IMR-90 (cell line): ENCODE results near the gene RFX1. TPM values are rescaled to one million over a fixed set of nuclear protein-coding genes. Genes with fewer than 3 reads are reported as not detected.

Experiments used
- ATAC-seq: fragments of 200-7000 bp; cut with Tn5 transposase; 2 replicates; pipeline ENCODE4 v1.9.1; 2020; ENCODE audit warnings: low read depth, mild to moderate bottlenecking, moderate library complexity
- BruUV-seq: library from RNA; stranded (reverse); fragments of 400-500 nt; replicated peaks from 2 replicates; lab custom pipeline; 2021; lab: Mats Ljungman, UMichigan
- CTCF ChIA-PET: fragments of 300-600 bp; formaldehyde crosslinking; extraction: SDS; loops from one replicate; lab custom pipeline; 2021; ENCODE audit warnings: antibody characterized with exemption; lab: Yijun Ruan, JAX
- POLR2A ChIA-PET: fragments of 300-600 bp; sonication (Branson Sonifier 250); formaldehyde crosslinking; loops from one replicate; lab custom pipeline; 2022; ENCODE audit warnings: antibody characterized with exemption; ENCODE audit not compliant: unreplicated experiment; lab: Charles Lee
- DNase-seq: peaks from one replicate; pipeline ENCODE4 v3.0.0; 2013
- H2AFZ ChIP-seq: replicated peaks from 2 replicates; pipeline ENCODE3; 2013; ENCODE audit warnings: low read length, mild to moderate bottlenecking; ENCODE audit not compliant: poor library complexity
- H2AK5ac ChIP-seq: 2 replicates; pipeline ENCODE4 v1.6.1; 2013; ENCODE audit warnings: low read depth, low read length, inconsistent platforms
- H2AK9ac ChIP-seq: replicated peaks from 2 replicates; pipeline ENCODE3; 2013; ENCODE audit warnings: mild to moderate bottlenecking, low read depth, low read length, moderate library complexity; ENCODE audit not compliant: poor library complexity
- H2BK120ac ChIP-seq: 2 replicates; pipeline ENCODE4 v1.6.1; 2013; ENCODE audit warnings: low read depth, low read length, inconsistent platforms
- H2BK15ac ChIP-seq: 3 replicates; pipeline ENCODE4 v1.6.1; 2013; ENCODE audit warnings: low read depth, low read length, inconsistent platforms
- H2BK20ac ChIP-seq: 2 replicates; pipeline ENCODE4 v1.6.1; 2013; ENCODE audit warnings: low read depth, mild to moderate bottlenecking, inconsistent platforms, low read length, moderate library complexity
- H2BK5ac ChIP-seq: 2 replicates; pipeline ENCODE4 v1.6.1; 2013; ENCODE audit warnings: mild to moderate bottlenecking, low read depth, low read length, inconsistent platforms; ENCODE audit not compliant: poor library complexity, severe bottlenecking
- H3K14ac ChIP-seq: replicated peaks from 2 replicates; pipeline ENCODE4 v1.6.1; 2013; ENCODE audit warnings: low read depth, low read length, inconsistent platforms
- H3K18ac ChIP-seq: 2 replicates; pipeline ENCODE4 v1.6.1; 2013; ENCODE audit warnings: low read depth, low read length, control low read depth
- H3K23ac ChIP-seq: 2 replicates; pipeline ENCODE4 v1.6.1; 2013; ENCODE audit warnings: low read depth, low read length, inconsistent platforms
- H3K27ac ChIP-seq: 2 replicates; pipeline ENCODE4 v1.5.1; 2013; ENCODE audit warnings: mild to moderate bottlenecking, control low read depth, low read length; ENCODE audit not compliant: insufficient read depth
- H3K27me3 ChIP-seq: 2 replicates; pipeline ENCODE4 v1.6.1; 2013; ENCODE audit warnings: low read length; ENCODE audit not compliant: control insufficient read depth, insufficient read depth
- H3K36me3 ChIP-seq: 2 replicates; pipeline ENCODE4 v1.6.1; 2013; ENCODE audit warnings: low read length, mixed read lengths; ENCODE audit not compliant: control insufficient read depth, insufficient read depth
- H3K4ac ChIP-seq: 2 replicates; pipeline ENCODE4 v1.6.1; 2013; ENCODE audit warnings: low read depth, low read length, inconsistent platforms
- H3K4me1 ChIP-seq: 2 replicates; pipeline ENCODE4 v1.6.1; 2013; ENCODE audit warnings: low read length, mixed read lengths; ENCODE audit not compliant: control insufficient read depth, insufficient read depth
- H3K4me2 ChIP-seq: 2 replicates; pipeline ENCODE4 v1.6.1; 2013; ENCODE audit warnings: low read depth, mild to moderate bottlenecking, control low read depth, low read length, moderate library complexity
- H3K4me3 ChIP-seq: 2 replicates; pipeline ENCODE4 v1.5.1; 2013; ENCODE audit warnings: low read depth, mild to moderate bottlenecking, control low read depth, low read length, moderate library complexity; ENCODE audit not compliant: insufficient read depth
- H3K56ac ChIP-seq: 2 replicates; pipeline ENCODE4 v1.6.1; 2013; ENCODE audit warnings: low read length, inconsistent platforms; ENCODE audit not compliant: insufficient read depth; ENCODE audit errors: extremely low read depth
- H3K79me1 ChIP-seq, 2 experiments: 2 replicates each; pipeline ENCODE4 v1.6.1; 2013; ENCODE audit warnings: low read length in 2 of 2, inconsistent platforms in 1 of 2, low read depth in 1 of 2
- H3K9ac ChIP-seq: 2 replicates; pipeline ENCODE4 v1.6.1; 2013; ENCODE audit warnings: low read depth, low read length, control low read depth
- H3K9me1 ChIP-seq: 2 replicates; pipeline ENCODE4 v1.6.1; 2013; ENCODE audit warnings: low read length, inconsistent platforms; ENCODE audit not compliant: insufficient read depth
- H3K9me3 ChIP-seq: 2 replicates; pipeline ENCODE4 v1.6.1; 2013; ENCODE audit warnings: low read length; ENCODE audit not compliant: control insufficient read depth, insufficient read depth
- H4K20me1 ChIP-seq: 2 replicates; pipeline ENCODE4 v1.6.1; 2013; ENCODE audit warnings: low read length, inconsistent platforms; ENCODE audit not compliant: insufficient read depth
- H4K5ac ChIP-seq: 2 replicates; pipeline ENCODE4 v1.6.1; 2013; ENCODE audit warnings: mild to moderate bottlenecking, low read depth, low read length, control low read depth
- H4K8ac ChIP-seq, 2 experiments: 2 replicates each; pipeline ENCODE4 v1.6.1; 2013; ENCODE audit warnings: low read depth in 2 of 2, low read length in 2 of 2, control low read depth in 1 of 2, inconsistent platforms in 1 of 2
- H4K91ac ChIP-seq: 2 replicates; pipeline ENCODE4 v1.6.1; 2013; ENCODE audit warnings: low read depth, low read length, inconsistent platforms; ENCODE audit not compliant: insufficient read depth
- BHLHE40 ChIP-seq: fragments of 150-350 bp; IDR thresholded peaks from 2 replicates; pipeline ENCODE4 v1.6.1; 2016; ENCODE audit warnings: mild to moderate bottlenecking, low read depth, low read length
- CEBPB ChIP-seq: IDR thresholded peaks from 2 replicates; pipeline ENCODE4 v1.6.1; 2012; ENCODE audit warnings: low read depth, low read length, improper control_type of control experiment
- CHD1 ChIP-seq: IDR thresholded peaks from 2 replicates; pipeline ENCODE4 v1.6.1; 2012; ENCODE audit warnings: low read depth, low read length, improper control_type of control experiment
- FOS ChIP-seq: fragments of 150-350 bp; IDR thresholded peaks from 2 replicates; pipeline ENCODE4 v1.6.1; 2016; ENCODE audit warnings: low read depth, low read length
- MAFK ChIP-seq: IDR thresholded peaks from 2 replicates; pipeline ENCODE4 v1.6.1; 2012; ENCODE audit warnings: low read depth, low read length, improper control_type of control experiment
- MAZ ChIP-seq: IDR thresholded peaks from 2 replicates; pipeline ENCODE4 v1.6.1; 2012; ENCODE audit warnings: low read depth, mild to moderate bottlenecking, low read length, improper control_type of control experiment, moderate library complexity, borderline replicate concordance
- MXI1 ChIP-seq: IDR thresholded peaks from 2 replicates; pipeline ENCODE4 v1.6.1; 2012; ENCODE audit warnings: low read depth, mild to moderate bottlenecking, low read length, moderate library complexity, borderline replicate concordance
- NFE2L2 ChIP-seq: fragments of 150-350 bp; IDR thresholded peaks from 2 replicates; pipeline ENCODE4 v1.6.1; 2016; ENCODE audit warnings: low read depth, mild to moderate bottlenecking, low read length
- POLR2A ChIP-seq: IDR thresholded peaks from 2 replicates; pipeline ENCODE4 v1.6.1; 2012; ENCODE audit warnings: mild to moderate bottlenecking, low read depth, low read length
- RAD21 ChIP-seq: IDR thresholded peaks from 2 replicates; pipeline ENCODE4 v1.6.1; 2012; ENCODE audit warnings: low read length, improper control_type of control experiment
- RCOR1 ChIP-seq: IDR thresholded peaks from 2 replicates; pipeline ENCODE4 v1.6.1; 2012; ENCODE audit warnings: mild to moderate bottlenecking, low read length, improper control_type of control experiment; ENCODE audit not compliant: insufficient replicate concordance
- RFX5 ChIP-seq: IDR thresholded peaks from 2 replicates; pipeline ENCODE4 v1.8.0; 2012; ENCODE audit warnings: low read depth, mild to moderate bottlenecking, low read length, moderate library complexity
- SMC3 ChIP-seq: fragments of 150-350 bp; IDR thresholded peaks from 2 replicates; pipeline ENCODE4 v1.6.1; 2016; ENCODE audit warnings: low read depth, mild to moderate bottlenecking, antibody characterized with exemption, low read length, moderate library complexity
- WGBS, 2 experiments: methylation state at CpG; one replicate each; pipeline versions ENCODE4 v1.1.5 to v1.1.7; 2013; ENCODE audit warnings: missing lambda C conversion rate in 2 of 2; ENCODE audit not compliant: insufficient read length in 1 of 2; ENCODE audit errors: extremely low coverage in 2 of 2; 5-methylcytosine and 5-hydroxymethylcytosine counted together
- dilution Hi-C: fragments of 300-500 bp; cut with HindIII; formaldehyde crosslinking; loops from one replicate; pipeline ENCODE4 v1.14.3; 2018; ENCODE audit warnings: low sequenced_read_pairs; ENCODE audit not compliant: unreplicated experiment
- in situ Hi-C: fragments of 300-500 bp; cut with MboI; formaldehyde crosslinking; loops from 3 replicates; pipeline ENCODE4 v1.14.3; 2019; ENCODE audit warnings: low sequenced_read_pairs, inconsistent platforms, mixed read lengths
- intact Hi-C: fragments of 100-400 bp; cut with micrococcal nuclease; formaldehyde crosslinking; loops from 2 replicates; pipeline ENCODE4 v1.10.0; 2022
- polyA plus RNA-seq, 3 experiments: library from polyadenylated mRNA; depleted of rRNA; stranded (reverse); fragments of >200 nt; gene quantifications; 2 replicates each; pipeline ENCODE4 v1.2.3, GENCODE V29; 2012; ENCODE audit warnings: low replicate concordance in 1 of 3
- total RNA-seq: library from RNA; depleted of rRNA; stranded (reverse); fragments of >200 nt; gene quantifications from 2 replicates; pipeline ENCODE4 v1.2.3, GENCODE V29; 2012
- TF ChIP-seq, protein P1 (sequence below): conservative IDR thresholded peaks from 2 replicates; pipeline ENCODE4 v1.5.1; 2012; ENCODE audit warnings: mild to moderate bottlenecking, low read depth, low read length, improper control_type of control experiment
- TF ChIP-seq, protein P2 (sequence below): fragments of 150-350 bp; IDR thresholded peaks from 2 replicates; pipeline ENCODE4 v1.6.1; 2017; ENCODE audit warnings: mild to moderate bottlenecking, antibody characterized with exemption, low read length, low read depth
- TF ChIP-seq, protein P3 (sequence below): fragments of 150-350 bp; IDR thresholded peaks from 2 replicates; pipeline ENCODE4 v1.6.1; 2016; ENCODE audit warnings: low read depth, mild to moderate bottlenecking, low read length, moderate library complexity, borderline replicate concordance

The RFX1 gene
- total and polyA plus RNA-seq, 2 of the 4 experiments (the other 2 are of a cell fraction) = 0.36 to 3.1 TPM

DNA sequence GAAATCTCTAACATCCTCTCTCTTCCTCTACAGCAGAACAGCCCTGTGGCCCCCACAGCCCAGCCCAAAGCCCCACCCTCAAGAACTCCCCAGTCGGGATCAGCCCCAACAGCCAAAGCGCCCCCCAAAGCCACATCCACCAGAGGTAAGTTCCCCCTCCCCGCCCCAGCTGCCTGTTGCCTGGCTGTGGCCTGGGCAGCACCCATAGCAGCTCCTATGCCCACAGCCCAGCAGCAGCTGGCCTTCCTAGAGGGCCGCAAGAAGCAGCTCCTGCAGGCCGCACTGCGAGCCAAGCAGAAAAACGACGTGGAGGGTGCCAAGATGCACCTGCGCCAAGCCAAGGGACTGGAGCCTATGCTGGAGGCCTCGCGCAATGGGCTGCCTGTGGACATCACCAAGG lies 85.6 kb downstream of the RFX1 start:
- dilution Hi-C loops = no loop called here
- H4K20me1 ChIP-seq = no peaks in the 10 kb centered on the region
- ATAC-seq = no peak
- no peak overlapping the region for H4K5ac ChIP-seq
- in situ Hi-C loops = no loop called here
- no peak overlapping the region for H3K9ac ChIP-seq
- H2AK5ac ChIP-seq = no peak overlapping the region
- no peak overlapping the region for H3K27ac ChIP-seq
- WGBS, 2 experiments = 93% methylated on average over 7 of the region's 11 CpGs; no CpG with 5 or more reads in 1 of the 2 experiments
- no peak overlapping the region for H3K23ac ChIP-seq
- no peaks in the 10 kb centered on the region for H3K27me3 ChIP-seq
- no peak overlapping the region for H3K4me3 ChIP-seq
- no peak overlapping the region for H3K14ac ChIP-seq
- H4K8ac ChIP-seq = no peak overlapping the region
- H3K4me1 ChIP-seq = peaks cover 2% of the 10 kb centered on the region; the same call in 1 of the 2 replicates
- no peak overlapping the region for H3K18ac ChIP-seq
- intact Hi-C loops = no loop called here
- H3K36me3 ChIP-seq = peaks cover 48% of the 10 kb centered on the region
- TF ChIP-seq, protein P1, sequence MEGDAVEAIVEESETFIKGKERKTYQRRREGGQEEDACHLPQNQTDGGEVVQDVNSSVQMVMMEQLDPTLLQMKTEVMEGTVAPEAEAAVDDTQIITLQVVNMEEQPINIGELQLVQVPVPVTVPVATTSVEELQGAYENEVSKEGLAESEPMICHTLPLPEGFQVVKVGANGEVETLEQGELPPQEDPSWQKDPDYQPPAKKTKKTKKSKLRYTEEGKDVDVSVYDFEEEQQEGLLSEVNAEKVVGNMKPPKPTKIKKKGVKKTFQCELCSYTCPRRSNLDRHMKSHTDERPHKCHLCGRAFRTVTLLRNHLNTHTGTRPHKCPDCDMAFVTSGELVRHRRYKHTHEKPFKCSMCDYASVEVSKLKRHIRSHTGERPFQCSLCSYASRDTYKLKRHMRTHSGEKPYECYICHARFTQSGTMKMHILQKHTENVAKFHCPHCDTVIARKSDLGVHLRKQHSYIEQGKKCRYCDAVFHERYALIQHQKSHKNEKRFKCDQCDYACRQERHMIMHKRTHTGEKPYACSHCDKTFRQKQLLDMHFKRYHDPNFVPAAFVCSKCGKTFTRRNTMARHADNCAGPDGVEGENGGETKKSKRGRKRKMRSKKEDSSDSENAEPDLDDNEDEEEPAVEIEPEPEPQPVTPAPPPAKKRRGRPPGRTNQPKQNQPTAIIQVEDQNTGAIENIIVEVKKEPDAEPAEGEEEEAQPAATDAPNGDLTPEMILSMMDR = no peak
- TF ChIP-seq, protein P2, sequence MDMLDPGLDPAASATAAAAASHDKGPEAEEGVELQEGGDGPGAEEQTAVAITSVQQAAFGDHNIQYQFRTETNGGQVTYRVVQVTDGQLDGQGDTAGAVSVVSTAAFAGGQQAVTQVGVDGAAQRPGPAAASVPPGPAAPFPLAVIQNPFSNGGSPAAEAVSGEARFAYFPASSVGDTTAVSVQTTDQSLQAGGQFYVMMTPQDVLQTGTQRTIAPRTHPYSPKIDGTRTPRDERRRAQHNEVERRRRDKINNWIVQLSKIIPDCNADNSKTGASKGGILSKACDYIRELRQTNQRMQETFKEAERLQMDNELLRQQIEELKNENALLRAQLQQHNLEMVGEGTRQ = no peak
- TF ChIP-seq BHLHE40 = no peak
- TF ChIP-seq MXI1 = no peak
- TF ChIP-seq RFX5 = no peak
- TF ChIP-seq CEBPB = no peak
- TF ChIP-seq RCOR1 = no peak
- TF ChIP-seq FOS = no peak
- TF ChIP-seq MAZ = no peak
- no peak for TF ChIP-seq MAFK
- TF ChIP-seq RAD21 = no peak
- TF ChIP-seq, protein P3, sequence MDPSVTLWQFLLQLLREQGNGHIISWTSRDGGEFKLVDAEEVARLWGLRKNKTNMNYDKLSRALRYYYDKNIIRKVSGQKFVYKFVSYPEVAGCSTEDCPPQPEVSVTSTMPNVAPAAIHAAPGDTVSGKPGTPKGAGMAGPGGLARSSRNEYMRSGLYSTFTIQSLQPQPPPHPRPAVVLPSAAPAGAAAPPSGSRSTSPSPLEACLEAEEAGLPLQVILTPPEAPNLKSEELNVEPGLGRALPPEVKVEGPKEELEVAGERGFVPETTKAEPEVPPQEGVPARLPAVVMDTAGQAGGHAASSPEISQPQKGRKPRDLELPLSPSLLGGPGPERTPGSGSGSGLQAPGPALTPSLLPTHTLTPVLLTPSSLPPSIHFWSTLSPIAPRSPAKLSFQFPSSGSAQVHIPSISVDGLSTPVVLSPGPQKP = no peak
- no peak for TF ChIP-seq POLR2A
- TF ChIP-seq CHD1 = no peak
- no peak for TF ChIP-seq SMC3
- no peak for TF ChIP-seq NFE2L2
- H4K91ac ChIP-seq = no peak overlapping the region
- no TSS peak for BruUV-seq
- no peaks in the 10 kb centered on the region for H3K9me1 ChIP-seq
- no peak overlapping the region for H3K4me2 ChIP-seq
- H3K79me1 ChIP-seq = no peaks in the 10 kb centered on the region
- no peak overlapping the region for H2BK5ac ChIP-seq
- POLR2A ChIA-PET = no interaction called here
- H2BK15ac ChIP-seq = no peak overlapping the region
- H2AK9ac ChIP-seq = no peak overlapping the region
- no peak overlapping the region for H2BK20ac ChIP-seq
- H3K9me3 ChIP-seq = peaks cover 4% of the 10 kb centered on the region
- H2BK120ac ChIP-seq = no peak overlapping the region
- H3K4ac ChIP-seq = no peak overlapping the region
- no peak overlapping the region for H3K56ac ChIP-seq
- CTCF ChIA-PET = no interaction called here
- H2AFZ ChIP-seq = no peak overlapping the region
- no peak for DNase-seq
